Left lung (tissue), 10 donors: Measurements from ENCODE around the gene ZNF408. TPM values are rescaled to one million over a fixed set of nuclear protein-coding genes. Genes with fewer than 3 reads are reported as not detected.
"Not testable (repeated sequence)": the region's sequence is repeated elsewhere in the genome, so short reads cannot be mapped to it uniquely, and the experiment has no call there.

ENCODE experiments used
- ATAC-seq: fragments of 200-7000 bp; cut with Tn5 transposase; one replicate; pipeline ENCODE4 v1.9.1; 2020; ENCODE audit warnings: moderate library complexity
- DNase-seq, 4 donors: peaks; one replicate each; pipeline ENCODE4 v3.0.0-alpha.2; 2013 to 2020
- H3K27ac ChIP-seq, 2 donors: fragments of 200-600 bp; sonication (generic) in 1 of 2; one replicate each; pipeline versions ENCODE4 v1.5.0 to v1.8.0; 2020 to 2021
- H3K27me3 ChIP-seq, 2 donors: fragments of 200-600 bp; sonication (generic) in 1 of 2; one replicate each; pipeline versions ENCODE4 v1.5.0 to v1.8.0; 2020 to 2021
- H3K36me3 ChIP-seq, 2 donors: fragments of 200-600 bp; sonication (generic) in 1 of 2; one replicate each; pipeline versions ENCODE4 v1.5.0 to v1.8.0; 2020 to 2021
- H3K4me1 ChIP-seq, 2 donors: fragments of 200-600 bp; one replicate each; pipeline ENCODE4 v1.8.0; 2021
- H3K4me3 ChIP-seq, 2 donors: fragments of 200-600 bp; sonication (generic) in 1 of 2; one replicate each; pipeline versions ENCODE4 v1.5.0 to v1.8.0; 2020 to 2021; ENCODE audit warnings: mild to moderate bottlenecking in 1 of 2
- H3K9me3 ChIP-seq, 2 donors: fragments of 200-600 bp; sonication (generic) in 1 of 2; one replicate each; pipeline versions ENCODE4 v1.5.0 to v1.8.0; 2020 to 2021
- CTCF ChIP-seq, 2 donors: fragments of 200-600 bp; sonication (generic) in 1 of 2; IDR thresholded peaks; one replicate each; pipeline versions ENCODE4 v1.5.0 to v1.8.0; 2021; ENCODE audit warnings: antibody characterized with exemption in 2 of 2
- intact Hi-C, 2 donors: fragments of 100-400 bp; cut with DNase I; formaldehyde crosslinking; loops; one replicate each; pipeline versions ENCODE4 v1.11.2 to v1.14.2; 2022
- polyA plus RNA-seq, 6 donors: library from polyadenylated mRNA; unstranded; fragments of 120-200 nt; gene quantifications; one replicate each; pipeline ENCODE4 v1.2.1, GENCODE V29; 2013; ENCODE audit not compliant: insufficient read length in 6 of 6
- total RNA-seq, 2 donors: library from RNA; stranded (reverse); fragmentation: NEBNext Ultra II Directional; extraction: Animal tissue kit (Norgen Biotek cat#: 25700); gene quantifications; one replicate each; pipeline ENCODE4 v1.2.1, GENCODE V29; 2021
- donor health status: DM: no; HTN: yes; CAD: no.
- donor health status: DM: no; HTN: no; CAD: no.

Gene ZNF408
- total and polyA plus RNA-seq, 8 donors: 5.8 to 11.6 (median 10.1) TPM

- intact Hi-C loops: no loop called here
- ATAC-seq: no peak
- no peaks in the 10 kb centered on the region for H3K9me3 ChIP-seq
Measured at GRCh38 chr11:46712874-46713576, 12.2 kb downstream of the ZNF408 start.

DNA sequence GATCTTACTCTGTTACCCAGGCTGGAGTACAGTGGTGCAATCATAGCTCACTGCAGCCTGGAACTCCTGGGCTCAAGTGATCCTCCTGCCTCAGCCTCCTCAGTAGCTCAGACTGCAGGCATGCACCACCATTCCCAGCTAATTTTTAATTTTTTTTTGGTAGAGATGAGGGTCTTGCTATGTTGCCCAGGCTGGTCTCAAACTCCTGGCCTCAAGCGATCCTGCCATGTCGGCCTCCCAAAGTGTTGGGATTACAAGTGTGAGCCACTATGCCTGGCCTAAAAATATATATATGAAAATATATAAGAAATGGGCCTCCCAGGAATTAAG is 17.0 kb downstream of the ZNF408 start:
- DNase-seq, H3K4me1 ChIP-seq, H3K27ac ChIP-seq, ATAC-seq, H3K36me3 ChIP-seq, H3K9me3 ChIP-seq, intact Hi-C loops, H3K27me3 ChIP-seq, H3K4me3 ChIP-seq: not testable (repeated sequence)

More at GRCh38 chr11:46712874-46713576, 12.2 kb downstream of the ZNF408 start:
- Histone ChIP-seq H3K27ac (no peak overlapping the region), H3K27me3 (no peaks in the 10 kb centered on the region), H3K36me3 (peaks cover 0 to 6% of the 10 kb centered on the region in 2 donors), H3K4me3 (no peak overlapping the region), H3K4me1 (peaks cover 0 to 5% of the 10 kb centered on the region in 2 donors)
- no peak for TF ChIP-seq CTCF (IDR thresholded peaks at IDR 0.05)
- no peak for DNase-seq

- no peak for TF ChIP-seq CTCF (IDR thresholded peaks at IDR 0.05)
- DNase-seq: peak in 1 of 4 donors; percentile 22
- Histone ChIP-seq H3K36me3 (no peaks in the 10 kb centered on the region), H3K4me3 (no peak overlapping the region), H3K9me3 (no peaks in the 10 kb centered on the region), H3K27ac (no peak overlapping the region), H3K4me1 (no peaks in the 10 kb centered on the region), H3K27me3 (no peaks in the 10 kb centered on the region)
- intact Hi-C loops: no loop called here
- ATAC-seq: peak; percentile 73
Measured at GRCh38 chr11:46718155-46719019, 17.6 kb downstream of the ZNF408 start.

DNA sequence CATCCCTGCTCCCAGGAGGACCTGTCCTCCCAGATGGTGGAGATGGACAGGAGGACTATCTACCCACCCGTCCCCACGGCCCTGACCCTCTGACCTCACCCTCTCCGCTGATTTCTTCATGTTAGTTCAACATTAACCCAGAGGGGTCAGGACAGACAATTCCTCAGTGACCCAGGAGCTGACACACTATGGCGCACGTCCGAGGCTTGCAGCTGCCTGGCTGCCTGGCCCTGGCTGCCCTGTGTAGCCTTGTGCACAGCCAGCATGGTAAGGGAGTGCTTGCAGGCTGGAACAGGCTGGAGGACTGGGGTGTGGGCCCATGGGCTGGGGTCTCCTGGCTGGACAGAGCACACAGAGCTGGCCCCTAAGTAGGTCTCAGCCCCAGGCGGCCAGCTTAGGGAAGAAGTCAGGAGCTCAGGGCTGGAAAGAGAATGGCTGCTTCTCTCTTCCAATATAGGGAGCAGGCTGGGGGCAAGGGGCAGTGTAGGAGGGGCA is 18.3 kb downstream of the ZNF408 start, which contains the start of gene F2:
Gene F2, plus strand, starts transcription at position 166 of the 495 bp plus-strand sequence. Its CDS starts 23 bp downstream, at position 189.
- intact Hi-C loops: no loop called here
- Histone ChIP-seq H3K27me3 (no peaks in the 10 kb centered on the region), H3K4me1 (no peaks in the 10 kb centered on the region), H3K36me3 (no peaks in the 10 kb centered on the region), H3K9me3 (no peaks in the 10 kb centered on the region), H3K4me3 (no peak within 1 kb of the TSS), H3K27ac (no peak within 1 kb of the TSS)
- DNase-seq (no peak), ATAC-seq (no peak)
- no peak for TF ChIP-seq CTCF (IDR thresholded peaks at IDR 0.05)

GRCh38 chr11:46719543-46720218 is 18.9 kb downstream of the ZNF408 start:
- DNase-seq (peak in 1 of 4 donors; percentile 69), ATAC-seq (no peak)
- Histone ChIP-seq H3K36me3 (no peaks in the 10 kb centered on the region), H3K27ac (no peak overlapping the region), H3K27me3 (no peaks in the 10 kb centered on the region), H3K4me1 (no peaks in the 10 kb centered on the region), H3K4me3 (no peak overlapping the region), H3K9me3 (no peaks in the 10 kb centered on the region)
- TF ChIP-seq CTCF (IDR thresholded peaks at IDR 0.05): no peak
- intact Hi-C loops: no loop called here
